Endothelial cell (in vitro differentiated cells): ENCODE measurements around the gene POLR3E. TPM values are rescaled to one million over a fixed set of nuclear protein-coding genes. Genes with fewer than 3 reads are reported as not detected.
A peak's percentile ranks its signal among the peaks of the same experiment; 100 is the strongest.

ENCODE experiments used
- DNase-seq: peaks from one replicate; pipeline ENCODE4 v3.0.0; 2021; ENCODE audit warnings: low spot score
- H3K27ac Mint-ChIP-seq: one replicate; pipeline ENCODE4 v1.8.0; 2021; ENCODE audit warnings: mixed read lengths, inconsistent platforms; ENCODE audit not compliant: unreplicated experiment
- H3K27me3 Mint-ChIP-seq: one replicate; pipeline ENCODE4 v1.8.0; 2021; ENCODE audit warnings: mild to moderate bottlenecking, moderate library complexity, mixed read lengths, inconsistent platforms; ENCODE audit not compliant: unreplicated experiment
- H3K36me3 Mint-ChIP-seq: one replicate; pipeline ENCODE4 v1.8.0; 2021; ENCODE audit warnings: mild to moderate bottlenecking, low read depth, mixed read lengths, inconsistent platforms; ENCODE audit not compliant: unreplicated experiment
- H3K4me1 Mint-ChIP-seq: one replicate; pipeline ENCODE4 v1.8.0; 2021; ENCODE audit warnings: mild to moderate bottlenecking, mixed read lengths, inconsistent platforms; ENCODE audit not compliant: unreplicated experiment
- H3K4me3 Mint-ChIP-seq: one replicate; pipeline ENCODE4 v1.8.0; 2021; ENCODE audit warnings: mild to moderate bottlenecking, mixed read lengths, inconsistent platforms; ENCODE audit not compliant: unreplicated experiment
- H3K9me3 Mint-ChIP-seq: one replicate; pipeline ENCODE4 v1.8.0; 2021; ENCODE audit warnings: mixed read lengths, inconsistent platforms; ENCODE audit not compliant: unreplicated experiment
- CTCF ChIP-seq: fragments of 200-600 bp; sonication (generic); IDR thresholded peaks from one replicate; pipeline ENCODE4 v1.5.0; 2021; ENCODE audit warnings: antibody characterized with exemption; ENCODE audit not compliant: unreplicated experiment
- total RNA-seq: library from RNA; stranded (reverse); fragmentation: NEBNext Ultra II Directional; extraction: Animal tissue kit (Norgen Biotek cat#: 25700); gene quantifications from one replicate; pipeline ENCODE4 v1.2.1, GENCODE V29; 2021; ENCODE audit not compliant: unreplicated experiment

POLR3E gene
- total RNA-seq, 1 donor from 2014 or later, result 47.3 TPM

DNA sequence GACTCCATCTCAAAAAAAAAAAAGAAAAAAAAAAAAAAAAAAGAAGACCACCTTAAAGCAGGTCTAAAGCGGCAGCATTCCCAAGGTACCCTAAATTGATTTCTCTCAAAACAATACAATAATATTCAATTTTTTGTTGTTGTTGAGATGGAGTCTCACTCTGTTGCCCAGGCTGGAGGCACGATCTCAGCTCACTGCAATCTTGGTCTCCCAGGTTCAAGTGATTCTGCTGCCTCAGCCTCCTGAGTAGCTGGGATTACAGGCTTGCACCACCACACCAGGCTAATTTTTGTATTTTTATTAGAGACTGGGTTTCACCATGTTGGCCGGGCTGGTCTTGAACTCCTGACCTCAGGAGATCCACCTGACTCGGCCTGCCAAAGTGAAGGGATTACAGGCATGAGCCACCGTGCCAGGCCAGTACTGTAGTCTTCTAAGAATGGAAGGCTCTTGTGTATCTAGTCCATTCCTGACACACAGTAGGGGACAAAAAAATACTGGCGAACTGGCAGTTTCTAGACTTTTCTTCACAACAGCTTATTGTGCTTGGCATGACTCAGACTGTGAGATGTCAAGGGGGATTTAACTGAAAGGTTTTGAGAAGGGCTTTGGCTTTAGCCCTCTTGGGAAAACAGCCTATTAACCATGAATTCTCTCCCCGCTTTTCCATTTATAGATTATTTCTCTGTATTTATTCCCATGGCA, 59.9 kb downstream of the POLR3E start:
- Mint-ChIP-seq H3K4me1 (peaks cover 14% of the 10 kb centered on the region), H3K27me3 (no peaks in the 10 kb centered on the region), H3K27ac (peak overlapping the region; percentile 18), H3K36me3 (peaks cover 4% of the 10 kb centered on the region), H3K9me3 (no peaks in the 10 kb centered on the region), H3K4me3 (no peak overlapping the region)
- no peak for DNase-seq
- TF ChIP-seq CTCF, result no peak

- no peaks in the 10 kb centered on the region for H3K9me3 Mint-ChIP-seq
- TF ChIP-seq CTCF, result no peak
- H3K36me3 Mint-ChIP-seq, result peaks cover 9% of the 10 kb centered on the region
- H3K4me3 Mint-ChIP-seq, result no peak overlapping the region
- DNase-seq, result no peak
- peaks cover 14% of the 10 kb centered on the region for H3K4me1 Mint-ChIP-seq
- H3K27ac Mint-ChIP-seq, result peak overlapping the region; percentile 18
- H3K27me3 Mint-ChIP-seq, result no peaks in the 10 kb centered on the region
Observed at GRCh38 chr16:22357635-22357971, 60.4 kb downstream of the POLR3E start.

DNA sequence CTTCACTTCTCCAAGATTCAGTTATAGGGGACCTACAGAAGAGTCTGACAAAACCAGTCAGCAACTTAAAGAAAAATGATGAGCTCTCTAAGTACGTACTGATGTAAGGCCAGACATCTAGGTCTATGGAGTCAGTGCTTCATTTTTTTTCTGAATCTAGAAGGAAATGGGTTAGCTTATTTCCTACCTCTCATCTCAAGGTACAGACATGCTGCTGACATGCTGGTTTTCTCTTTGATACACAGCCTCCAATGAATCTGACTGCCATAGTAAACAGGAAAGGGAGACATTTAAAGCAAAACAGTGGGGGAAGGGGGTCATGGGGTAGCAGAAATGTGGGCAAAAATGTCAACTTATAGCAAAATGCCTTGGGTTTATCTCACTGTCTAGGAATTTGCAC, 60.8 kb downstream of the POLR3E start:
- H3K4me1 Mint-ChIP-seq, result peaks cover 14% of the 10 kb centered on the region
- TF ChIP-seq CTCF, result no peak
- H3K9me3 Mint-ChIP-seq, result no peaks in the 10 kb centered on the region
- H3K27ac Mint-ChIP-seq, result peak overlapping the region; percentile 93
- H3K27me3 Mint-ChIP-seq, result no peaks in the 10 kb centered on the region
- H3K4me3 Mint-ChIP-seq, result peak overlapping the region; percentile 78
- peaks cover 11% of the 10 kb centered on the region for H3K36me3 Mint-ChIP-seq
- no peak for DNase-seq

- no peaks in the 10 kb centered on the region for H3K9me3 Mint-ChIP-seq
- no peaks in the 10 kb centered on the region for H3K27me3 Mint-ChIP-seq
- H3K36me3 Mint-ChIP-seq, result peaks cover 22% of the 10 kb centered on the region
- no peak for DNase-seq
- H3K4me3 Mint-ChIP-seq, result no peak overlapping the region
- no peak overlapping the region for H3K27ac Mint-ChIP-seq
- no peak for TF ChIP-seq CTCF
- peaks cover 14% of the 10 kb centered on the region for H3K4me1 Mint-ChIP-seq
Observed at GRCh38 chr16:22359679-22360078, 62.5 kb downstream of the POLR3E start.

GRCh38 chr16:22360963-22361659, 63.9 kb downstream of the POLR3E start:
- Mint-ChIP-seq H3K27ac (no peak overlapping the region), H3K4me1 (peaks cover 15% of the 10 kb centered on the region), H3K36me3 (peaks cover 18% of the 10 kb centered on the region), H3K4me3 (no peak overlapping the region), H3K27me3 (no peaks in the 10 kb centered on the region), H3K9me3 (no peaks in the 10 kb centered on the region)
- no peak for DNase-seq
- TF ChIP-seq CTCF, result no peak
